ENCODE measurements around the gene PCDHB6.
"Not testable (repeated sequence)": the region's sequence is repeated elsewhere in the genome, so short reads cannot be mapped to it uniquely, and the experiment has no call there.

The PCDHB6 gene

GRCh38 chr5:141172381-141173204 is 22.7 kb downstream of the PCDHB6 start, which contains the start of gene PCDHB7:
Gene PCDHB7 (plus strand): TSS chr5:141172644. CDS start chr5:141172836, 192 bp downstream.
- DNase-seq, result peak; percentile 14

DNA sequence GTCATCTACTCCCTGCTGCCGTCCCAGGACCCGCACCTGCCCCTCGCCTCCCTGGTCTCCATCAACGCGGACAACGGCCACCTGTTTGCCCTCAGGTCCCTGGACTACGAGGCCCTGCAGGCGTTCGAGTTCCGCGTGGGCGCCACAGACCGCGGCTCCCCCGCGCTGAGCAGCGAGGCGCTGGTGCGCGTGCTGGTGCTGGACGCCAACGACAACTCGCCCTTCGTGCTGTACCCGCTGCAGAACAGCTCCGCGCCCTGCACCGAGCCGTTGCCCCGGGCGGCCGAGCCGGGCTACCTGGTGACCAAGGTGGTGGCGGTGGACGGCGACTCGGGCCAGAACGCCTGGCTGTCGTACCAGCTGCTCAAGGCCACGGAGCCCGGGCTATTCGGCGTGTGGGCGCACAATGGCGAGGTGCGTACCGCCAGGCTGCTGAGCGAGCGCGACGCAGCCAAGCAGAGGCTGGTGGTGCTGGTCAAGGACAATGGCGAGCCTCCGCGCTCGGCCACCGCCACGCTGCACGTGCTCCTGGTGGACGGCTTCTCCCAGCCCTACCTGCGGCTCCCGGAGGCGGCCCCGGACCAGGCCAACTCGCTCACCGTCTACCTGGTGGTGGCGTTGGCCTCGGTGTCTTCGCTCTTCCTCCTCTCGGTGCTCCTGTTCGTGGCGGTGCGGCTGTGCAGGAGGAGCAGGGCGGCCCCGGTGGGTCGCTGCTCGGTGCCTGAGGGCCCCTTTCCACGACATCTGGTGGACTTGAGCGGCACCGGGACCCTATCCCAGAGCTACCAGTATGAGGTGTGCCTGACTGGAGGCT is 24.6 kb downstream of the PCDHB6 start:
- DNase-seq, result not testable (repeated sequence)

- DNase-seq, result no peak
These were observed 26.1 kb downstream of the PCDHB6 start for GRCh38 chr5:141175933-141176332.

DNA sequence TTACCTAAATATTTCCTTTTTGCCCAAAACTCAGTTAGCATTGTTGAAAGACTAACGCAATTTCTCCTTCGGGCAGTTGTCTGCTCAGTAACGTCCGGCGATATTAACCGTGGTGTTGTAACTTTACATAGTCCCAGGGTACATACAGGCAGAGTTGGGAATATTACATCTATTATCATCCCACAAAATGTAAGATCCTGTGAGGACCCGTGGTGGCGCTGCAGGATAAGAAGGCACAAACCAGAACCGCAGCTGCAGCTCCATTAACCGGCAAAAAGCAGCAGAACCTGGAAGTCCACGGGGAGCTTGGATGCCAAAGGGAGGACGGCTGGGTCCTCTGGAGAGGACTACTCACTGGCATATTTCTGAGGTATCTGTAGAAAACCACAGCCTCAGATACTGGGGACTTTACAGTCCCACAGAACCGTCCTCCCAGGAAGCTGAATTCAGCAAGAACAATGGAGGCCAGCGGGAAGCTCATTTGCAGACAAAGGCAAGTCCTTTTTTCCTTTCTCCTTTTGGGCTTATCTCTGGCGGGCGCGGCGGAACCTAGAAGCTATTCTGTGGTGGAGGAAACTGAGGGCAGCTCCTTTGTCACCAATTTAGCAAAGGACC is 27.8 kb downstream of the PCDHB6 start, which contains the start of gene PCDHB8:
Gene PCDHB8 (plus strand): TSS at position 214 of the 615 bp plus-strand sequence. CDS start 245 bp downstream, at position 459.
- not testable (repeated sequence) for DNase-seq

- DNase-seq, result not testable (repeated sequence)
These were observed 29.5 kb downstream of the PCDHB6 start for GRCh38 chr5:141179371-141179770.

- not testable (repeated sequence) for DNase-seq
These were observed 30.0 kb downstream of the PCDHB6 start for GRCh38 chr5:141179876-141180275.

- DNase-seq, result no peak
These were observed 30.5 kb downstream of the PCDHB6 start for GRCh38 chr5:141180313-141180712.

DNA sequence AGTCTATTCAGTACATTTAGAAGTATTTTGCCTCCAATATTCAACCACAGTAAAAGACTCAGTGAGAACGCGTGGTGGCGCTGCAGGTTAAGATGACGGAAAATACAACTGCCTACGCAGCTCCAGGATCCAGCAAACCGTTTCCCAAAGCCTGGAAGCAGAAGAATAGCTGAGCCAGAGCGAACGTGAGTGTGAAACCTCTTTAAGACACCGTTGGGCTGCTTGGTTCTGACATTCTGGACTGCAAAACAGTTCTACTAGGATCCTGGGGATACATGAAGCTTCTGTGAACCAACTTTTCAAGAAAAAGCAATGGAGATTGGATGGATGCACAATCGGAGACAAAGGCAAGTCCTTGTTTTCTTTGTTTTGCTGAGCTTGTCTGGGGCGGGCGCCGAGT is 32.4 kb downstream of the PCDHB6 start, which contains the start of gene PCDHB16:
Gene PCDHB16 (plus strand): TSS at position 140 of the 400 bp plus-strand sequence. CDS start 173 bp downstream, at position 313.
- no peak for DNase-seq

DNA sequence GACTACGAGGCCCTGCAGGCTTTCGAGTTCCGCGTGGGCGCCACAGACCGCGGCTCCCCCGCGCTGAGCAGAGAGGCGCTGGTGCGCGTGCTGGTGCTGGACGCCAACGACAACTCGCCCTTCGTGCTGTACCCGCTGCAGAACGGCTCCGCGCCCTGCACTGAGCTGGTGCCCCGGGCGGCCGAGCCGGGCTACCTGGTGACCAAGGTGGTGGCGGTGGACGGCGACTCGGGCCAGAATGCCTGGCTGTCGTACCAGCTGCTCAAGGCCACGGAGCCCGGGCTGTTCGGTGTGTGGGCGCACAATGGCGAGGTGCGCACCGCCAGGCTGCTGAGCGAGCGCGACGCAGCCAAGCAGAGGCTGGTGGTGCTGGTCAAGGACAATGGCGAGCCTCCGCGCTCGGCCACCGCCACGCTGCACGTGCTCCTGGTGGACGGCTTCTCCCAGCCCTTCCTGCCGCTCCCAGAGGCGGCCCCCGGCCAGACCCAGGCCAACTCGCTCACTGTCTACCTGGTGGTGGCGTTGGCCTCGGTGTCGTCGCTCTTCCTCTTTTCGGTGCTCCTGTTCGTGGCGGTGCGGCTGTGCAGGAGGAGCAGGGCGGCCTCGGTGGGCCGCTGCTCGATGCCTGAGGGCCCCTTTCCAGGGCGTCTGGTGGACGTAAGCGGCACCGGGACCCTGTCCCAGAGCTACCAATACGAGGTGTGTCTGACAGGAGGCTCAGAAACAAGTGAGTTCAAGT is 34.4 kb downstream of the PCDHB6 start:
- DNase-seq, result not testable (repeated sequence)

DNA sequence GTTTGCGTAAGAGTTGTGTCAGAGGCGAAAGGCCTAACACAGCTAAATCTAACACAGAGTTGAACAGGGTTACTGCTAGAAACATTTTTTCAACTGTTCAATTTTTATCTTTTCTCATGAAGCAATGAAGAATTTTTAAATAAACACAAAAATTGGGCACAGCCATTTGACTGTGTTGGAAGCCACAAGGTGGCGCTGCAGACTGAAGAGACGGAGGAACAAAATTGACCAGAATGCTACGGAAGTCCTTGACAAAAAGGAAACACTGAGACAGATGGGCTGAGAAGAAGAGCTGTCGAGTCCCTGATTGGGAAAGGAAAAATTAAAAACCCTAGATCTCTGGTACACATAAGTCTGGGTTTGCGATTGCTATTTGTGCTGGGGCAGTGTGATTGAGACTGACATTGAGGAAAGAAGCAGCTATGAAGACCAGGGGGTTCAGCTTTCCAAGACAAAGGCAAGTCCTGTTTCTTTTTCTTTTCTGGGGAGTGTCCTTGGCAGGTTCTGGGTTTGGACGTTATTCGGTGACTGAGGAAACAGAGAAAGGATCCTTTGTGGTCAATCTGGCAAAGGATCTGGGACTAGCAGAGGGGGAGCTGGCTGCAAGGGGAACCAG is 37.1 kb downstream of the PCDHB6 start, which contains the start of gene PCDHB9:
Gene PCDHB9 (plus strand): TSS at position 265 of the 616 bp plus-strand sequence. CDS start 158 bp downstream, at position 423.
- DNase-seq, result peak; percentile 27

GRCh38 chr5:141188682-141189081 is 38.8 kb downstream of the PCDHB6 start:
- not testable (repeated sequence) for DNase-seq

GRCh38 chr5:141189131-141189530 is 39.3 kb downstream of the PCDHB6 start:
- not testable (repeated sequence) for DNase-seq

DNA sequence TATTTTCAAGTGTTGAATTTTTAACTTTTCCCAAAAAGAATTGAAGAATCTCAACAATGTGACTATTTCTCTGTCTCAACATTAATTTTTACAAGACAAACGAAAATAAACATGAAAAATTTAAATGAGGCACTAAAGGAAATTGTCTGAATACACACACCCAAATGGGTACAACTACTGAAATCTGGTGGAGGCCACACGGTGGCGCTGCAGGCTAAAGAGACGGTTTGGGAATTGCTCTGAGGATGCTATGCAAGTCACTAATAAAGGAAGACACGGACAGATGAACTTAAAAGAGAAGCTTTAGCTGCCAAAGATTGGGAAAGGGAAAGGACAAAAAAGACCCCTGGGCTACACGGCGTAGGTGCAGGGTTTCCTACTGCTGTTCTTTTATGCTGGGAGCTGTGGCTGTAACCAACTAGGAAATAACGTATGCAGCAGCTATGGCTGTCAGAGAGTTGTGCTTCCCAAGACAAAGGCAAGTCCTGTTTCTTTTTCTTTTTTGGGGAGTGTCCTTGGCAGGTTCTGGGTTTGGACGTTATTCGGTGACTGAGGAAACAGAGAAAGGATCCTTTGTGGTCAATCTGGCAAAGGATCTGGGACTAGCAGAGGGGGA is 42.4 kb downstream of the PCDHB6 start, which contains the start of gene PCDHB10:
Gene PCDHB10 (plus strand): TSS at position 244 of the 616 bp plus-strand sequence. CDS start 200 bp downstream, at position 444.
- DNase-seq, result peak; percentile 6

DNA sequence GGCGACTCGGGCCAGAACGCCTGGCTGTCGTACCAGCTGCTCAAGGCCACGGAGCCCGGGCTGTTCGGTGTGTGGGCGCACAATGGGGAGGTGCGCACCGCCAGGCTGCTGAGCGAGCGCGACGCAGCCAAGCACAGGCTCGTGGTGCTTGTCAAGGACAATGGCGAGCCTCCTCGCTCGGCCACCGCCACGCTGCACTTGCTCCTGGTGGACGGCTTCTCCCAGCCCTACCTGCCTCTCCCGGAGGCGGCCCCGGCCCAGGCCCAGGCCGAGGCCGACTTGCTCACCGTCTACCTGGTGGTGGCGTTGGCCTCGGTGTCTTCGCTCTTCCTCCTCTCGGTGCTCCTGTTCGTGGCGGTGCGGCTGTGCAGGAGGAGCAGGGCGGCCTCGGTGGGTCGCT is 44.5 kb downstream of the PCDHB6 start:
- DNase-seq, result not testable (repeated sequence)

DNA sequence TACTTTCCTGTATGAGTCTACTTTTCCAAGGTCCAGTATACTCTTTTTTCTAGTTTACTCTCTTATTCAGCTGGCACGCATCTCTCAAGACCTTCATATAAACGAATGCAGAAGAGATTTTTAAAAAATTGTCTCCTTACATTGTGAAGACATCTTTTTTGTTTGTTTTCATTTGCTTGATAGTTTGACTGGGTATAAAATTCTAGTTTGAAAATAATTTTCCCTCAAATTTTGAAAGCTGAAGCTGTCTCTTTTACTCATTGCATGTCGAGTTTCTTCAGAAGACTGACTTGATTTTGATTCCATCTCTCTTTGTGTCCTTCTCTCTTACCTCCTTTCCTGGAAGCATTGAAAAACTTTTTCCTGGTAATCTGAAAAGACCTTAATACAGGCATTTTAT is 46.5 kb downstream of the PCDHB6 start:
- no peak for DNase-seq

- no peak for DNase-seq
These were observed 49.7 kb downstream of the PCDHB6 start, which contains the start of gene PCDHB11 for GRCh38 chr5:141199359-141200235. Gene PCDHB11 (plus strand): TSS chr5:141199627. CDS start chr5:141199775, 148 bp downstream.

DNA sequence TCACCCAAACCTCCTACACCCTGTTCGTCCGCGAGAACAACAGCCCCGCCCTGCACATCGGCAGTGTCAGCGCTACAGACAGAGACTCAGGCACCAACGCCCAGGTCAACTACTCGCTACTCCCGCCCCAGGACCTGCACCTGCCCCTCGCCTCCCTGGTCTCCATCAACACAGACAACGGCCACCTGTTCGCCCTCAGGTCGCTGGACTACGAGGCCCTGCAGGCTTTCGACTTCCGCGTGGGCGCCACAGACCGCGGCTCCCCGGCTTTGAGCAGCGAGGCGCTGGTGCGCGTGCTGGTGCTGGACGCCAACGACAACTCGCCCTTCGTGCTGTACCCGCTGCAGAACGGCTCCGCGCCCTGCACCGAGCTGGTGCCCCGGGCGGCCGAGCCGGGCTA is 51.3 kb downstream of the PCDHB6 start:
- DNase-seq, result not testable (repeated sequence)

GRCh38 chr5:141201646-141202045 is 51.8 kb downstream of the PCDHB6 start:
- not testable (repeated sequence) for DNase-seq
